Measurements from ENCODE around the gene DYRK1B.
A peak's percentile ranks its signal among the peaks of the same experiment; 100 is the strongest.

Gene DYRK1B

GRCh38 chr19:39833160-39833463 lies 850 bp downstream of the DYRK1B start:
- Histone ChIP-seq H3K4me3 (ENCODE audit: low read depth, low read length) (peak overlapping the region; percentile 64), H3K9me3 (ENCODE audit: control insufficient read depth, insufficient read depth, low read depth, low read length) (no peaks in the 10 kb centered on the region), H3K4me1 (ENCODE audit: control insufficient read depth, insufficient read depth, low read length) (peaks cover 18% of the 10 kb centered on the region), H3K27ac (ENCODE audit: extremely low read depth, low read depth, low read length) (peak overlapping the region; percentile 95), H3K36me3 (ENCODE audit: control insufficient read depth in 2 of 2, insufficient read depth in 1 of 2, low read length in 2 of 2) (peaks cover 79 to 80% of the 10 kb centered on the region in 2 experiments)
- POLR2A ChIA-PET = interaction anchor here (0.5 to 2.2 kb wide), 16 partner anchors 8 to 593 kb away, joined by 3 to 124 read pairs (median 7); partner anchors contain the start of genes FBL, PLD3, PSMC4 and RPS16
- CTCF ChIA-PET = interaction anchor here (0.8 to 2.2 kb wide), 5 partner anchors 11 to 137 kb away, joined by 4 to 63 read pairs (median 6); partner anchors contain the start of genes FBL and PSMC4
- no peak for TF ChIP-seq ZBTB8A (tag by site-specific recombination; IDR thresholded peaks at IDR 0.05)
- TF ChIP-seq ZBTB11 (tag by site-specific recombination; conservative IDR thresholded peaks at IDR 0.05; ENCODE audit: low read depth) = no peak
- no peak for TF ChIP-seq ZNF76 (tag by site-specific recombination; IDR thresholded peaks at IDR 0.05; ENCODE audit: borderline replicate concordance, low read depth)
- no peak for TF ChIP-seq KLF17 (tag by site-specific recombination; IDR thresholded peaks at IDR 0.05)
- TF ChIP-seq ZNF704 (tag by site-specific recombination; IDR thresholded peaks at IDR 0.05) = peak; percentile 86; the same call in 1 of the 2 replicates
- peak; percentile 73; the same call in 1 of the 2 replicates for TF ChIP-seq ZNF660 (tag by site-specific recombination; IDR thresholded peaks at IDR 0.05)
- 0 out of 2 replicates have a peak, but pooled peaks have one; percentile 20 for TF ChIP-seq ZSCAN16 (tag by site-specific recombination; IDR thresholded peaks at IDR 0.05)
- TF ChIP-seq RBAK (tag by site-specific recombination; IDR thresholded peaks at IDR 0.05) = 0 out of 2 replicates have a peak, but pooled peaks have one; percentile 0
- TF ChIP-seq ZNF184 (tag by site-specific recombination; IDR thresholded peaks at IDR 0.05) = 0 out of 2 replicates have a peak, but pooled peaks have one; percentile 76
- peak; percentile 50 for TF ChIP-seq YY2 (tag by site-specific recombination; IDR thresholded peaks at IDR 0.05)
- TF ChIP-seq ZNF658 (tag by site-specific recombination; IDR thresholded peaks at IDR 0.05) = no peak; the same call in 1 of the 2 replicates
- 0 out of 2 replicates have a peak, but pooled peaks have one; percentile 29 for TF ChIP-seq ZSCAN23 (tag by site-specific recombination; IDR thresholded peaks at IDR 0.05)
- TF ChIP-seq IKZF3 (tag by site-specific recombination; IDR thresholded peaks at IDR 0.05) = peak; percentile 9
- no peak; the same call in 1 of the 2 replicates for TF ChIP-seq ZSCAN5A (tag by site-specific recombination; IDR thresholded peaks at IDR 0.05)
- TF ChIP-seq YY1 (tag by site-specific recombination; IDR thresholded peaks at IDR 0.05) = peak; percentile 79
- TF ChIP-seq ZNF791 (tag by site-specific recombination; IDR thresholded peaks at IDR 0.05) = no peak
- 0 out of 2 replicates have a peak, but pooled peaks have one; percentile 1 for TF ChIP-seq ZNF777 (tag by site-specific recombination; IDR thresholded peaks at IDR 0.05; ENCODE audit: borderline replicate concordance)
- no peak for TF ChIP-seq ZNF37A (tag by site-specific recombination; IDR thresholded peaks at IDR 0.05)
- TF ChIP-seq ZNF169 (tag by site-specific recombination; IDR thresholded peaks at IDR 0.05) = no peak
- no peak for TF ChIP-seq ZNF518A (tag by site-specific recombination; conservative IDR thresholded peaks at IDR 0.05; ENCODE audit: low read depth)
- no peak for TF ChIP-seq SP2 (tag by site-specific recombination; IDR thresholded peaks at IDR 0.05)
- no peak for TF ChIP-seq ZNF114 (tag by site-specific recombination; IDR thresholded peaks at IDR 0.05)
- no peak for TF ChIP-seq GLI4 (tag by site-specific recombination; IDR thresholded peaks at IDR 0.05)
- no peak for TF ChIP-seq ZSCAN4 (tag by site-specific recombination; IDR thresholded peaks at IDR 0.05)
- no peak for TF ChIP-seq ZNF223 (tag by site-specific recombination; IDR thresholded peaks at IDR 0.05)
- TF ChIP-seq ZBTB20 (tag by site-specific recombination; IDR thresholded peaks at IDR 0.05) = 0 out of 2 replicates have a peak, but pooled peaks have one; percentile 48
